Liver (tissue), 3 donors: ENCODE results near the gene RPL10A.

Source experiments
- EGR1 ChIP-seq, 2 donors: IDR thresholded peaks; 2 replicates each; pipeline ENCODE4 v1.6.1; 2016 to 2018; ENCODE audit warnings: antibody characterized with exemption in 2 of 2, low read depth in 2 of 2
- SP1 ChIP-seq: IDR thresholded peaks from 2 replicates; pipeline ENCODE4 v1.6.1; 2018; ENCODE audit warnings: antibody characterized with exemption, mild to moderate bottlenecking
- TAF1 ChIP-seq: conservative IDR thresholded peaks from 2 replicates; pipeline ENCODE4 v1.6.1; 2016; ENCODE audit warnings: antibody characterized with exemption, mild to moderate bottlenecking
- YY1 ChIP-seq: IDR thresholded peaks from 2 replicates; pipeline ENCODE4 v1.6.1; 2016; ENCODE audit warnings: antibody characterized with exemption, mild to moderate bottlenecking
- TF ChIP-seq, protein P1 (sequence below): fragments of 150-350 bp; IDR thresholded peaks from 2 replicates; pipeline ENCODE4 v1.5.1; 2017; ENCODE audit warnings: improper control_type of control experiment, low read depth, low read length; ENCODE audit not compliant: missing input control
- TF ChIP-seq, protein P2 (sequence below): IDR thresholded peaks from 2 replicates; pipeline ENCODE4 v1.6.1; 2016; ENCODE audit warnings: antibody characterized with exemption, mild to moderate bottlenecking
- donor health status: healthy.
- donor health status: healthy.

DNA sequence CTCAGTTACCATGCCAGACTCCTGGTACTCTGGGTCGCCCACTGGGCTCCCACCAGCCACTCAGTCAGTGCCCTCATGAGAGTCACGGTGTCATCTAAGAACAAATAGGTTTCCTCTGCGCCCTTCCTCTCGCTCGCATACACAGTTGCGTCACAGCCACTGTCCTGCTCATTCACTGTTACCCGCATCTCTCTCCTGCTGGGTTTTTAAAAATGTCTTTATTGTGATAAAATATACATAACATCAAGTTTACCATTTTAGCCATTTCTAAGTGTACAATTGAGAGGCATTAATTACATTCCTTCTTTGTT lies 24.7 kb downstream of the RPL10A start:
- TF ChIP-seq, protein P1, sequence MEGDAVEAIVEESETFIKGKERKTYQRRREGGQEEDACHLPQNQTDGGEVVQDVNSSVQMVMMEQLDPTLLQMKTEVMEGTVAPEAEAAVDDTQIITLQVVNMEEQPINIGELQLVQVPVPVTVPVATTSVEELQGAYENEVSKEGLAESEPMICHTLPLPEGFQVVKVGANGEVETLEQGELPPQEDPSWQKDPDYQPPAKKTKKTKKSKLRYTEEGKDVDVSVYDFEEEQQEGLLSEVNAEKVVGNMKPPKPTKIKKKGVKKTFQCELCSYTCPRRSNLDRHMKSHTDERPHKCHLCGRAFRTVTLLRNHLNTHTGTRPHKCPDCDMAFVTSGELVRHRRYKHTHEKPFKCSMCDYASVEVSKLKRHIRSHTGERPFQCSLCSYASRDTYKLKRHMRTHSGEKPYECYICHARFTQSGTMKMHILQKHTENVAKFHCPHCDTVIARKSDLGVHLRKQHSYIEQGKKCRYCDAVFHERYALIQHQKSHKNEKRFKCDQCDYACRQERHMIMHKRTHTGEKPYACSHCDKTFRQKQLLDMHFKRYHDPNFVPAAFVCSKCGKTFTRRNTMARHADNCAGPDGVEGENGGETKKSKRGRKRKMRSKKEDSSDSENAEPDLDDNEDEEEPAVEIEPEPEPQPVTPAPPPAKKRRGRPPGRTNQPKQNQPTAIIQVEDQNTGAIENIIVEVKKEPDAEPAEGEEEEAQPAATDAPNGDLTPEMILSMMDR: no peak
- TF ChIP-seq TAF1 (no peak), YY1 (no peak), SP1 (no peak), EGR1 (IDR thresholded peaks at IDR 0.05; ENCODE audit: low read depth in 2 of 2) (no peak)
- TF ChIP-seq, protein P2, sequence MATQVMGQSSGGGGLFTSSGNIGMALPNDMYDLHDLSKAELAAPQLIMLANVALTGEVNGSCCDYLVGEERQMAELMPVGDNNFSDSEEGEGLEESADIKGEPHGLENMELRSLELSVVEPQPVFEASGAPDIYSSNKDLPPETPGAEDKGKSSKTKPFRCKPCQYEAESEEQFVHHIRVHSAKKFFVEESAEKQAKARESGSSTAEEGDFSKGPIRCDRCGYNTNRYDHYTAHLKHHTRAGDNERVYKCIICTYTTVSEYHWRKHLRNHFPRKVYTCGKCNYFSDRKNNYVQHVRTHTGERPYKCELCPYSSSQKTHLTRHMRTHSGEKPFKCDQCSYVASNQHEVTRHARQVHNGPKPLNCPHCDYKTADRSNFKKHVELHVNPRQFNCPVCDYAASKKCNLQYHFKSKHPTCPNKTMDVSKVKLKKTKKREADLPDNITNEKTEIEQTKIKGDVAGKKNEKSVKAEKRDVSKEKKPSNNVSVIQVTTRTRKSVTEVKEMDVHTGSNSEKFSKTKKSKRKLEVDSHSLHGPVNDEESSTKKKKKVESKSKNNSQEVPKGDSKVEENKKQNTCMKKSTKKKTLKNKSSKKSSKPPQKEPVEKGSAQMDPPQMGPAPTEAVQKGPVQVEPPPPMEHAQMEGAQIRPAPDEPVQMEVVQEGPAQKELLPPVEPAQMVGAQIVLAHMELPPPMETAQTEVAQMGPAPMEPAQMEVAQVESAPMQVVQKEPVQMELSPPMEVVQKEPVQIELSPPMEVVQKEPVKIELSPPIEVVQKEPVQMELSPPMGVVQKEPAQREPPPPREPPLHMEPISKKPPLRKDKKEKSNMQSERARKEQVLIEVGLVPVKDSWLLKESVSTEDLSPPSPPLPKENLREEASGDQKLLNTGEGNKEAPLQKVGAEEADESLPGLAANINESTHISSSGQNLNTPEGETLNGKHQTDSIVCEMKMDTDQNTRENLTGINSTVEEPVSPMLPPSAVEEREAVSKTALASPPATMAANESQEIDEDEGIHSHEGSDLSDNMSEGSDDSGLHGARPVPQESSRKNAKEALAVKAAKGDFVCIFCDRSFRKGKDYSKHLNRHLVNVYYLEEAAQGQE: no peak
